ENCODE results near the gene RELB.

Gene RELB

GRCh38 chr19:45027371-45027770 lies 26.1 kb downstream of the RELB start:
- no peak for DNase-seq

DNA sequence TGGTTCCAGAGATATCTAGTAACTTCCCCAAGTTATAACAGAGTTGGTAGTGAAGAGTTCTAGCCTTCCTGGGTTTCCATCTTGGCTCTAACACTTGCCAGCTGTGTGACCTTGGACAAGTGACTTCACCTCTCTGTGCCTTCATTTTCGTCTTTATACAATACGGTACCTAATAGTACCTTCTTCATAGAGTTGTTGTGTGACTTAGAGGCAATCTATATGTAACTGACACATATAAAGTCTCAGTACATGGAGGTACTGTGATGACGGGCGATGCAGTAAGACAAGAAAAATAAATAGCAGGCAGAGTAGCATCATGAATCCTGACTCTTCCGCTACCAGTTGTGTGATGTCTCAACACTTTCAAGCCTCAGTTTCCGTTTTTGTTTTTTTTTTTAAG lies 29.6 kb downstream of the RELB start:
- no peak for DNase-seq

DNA sequence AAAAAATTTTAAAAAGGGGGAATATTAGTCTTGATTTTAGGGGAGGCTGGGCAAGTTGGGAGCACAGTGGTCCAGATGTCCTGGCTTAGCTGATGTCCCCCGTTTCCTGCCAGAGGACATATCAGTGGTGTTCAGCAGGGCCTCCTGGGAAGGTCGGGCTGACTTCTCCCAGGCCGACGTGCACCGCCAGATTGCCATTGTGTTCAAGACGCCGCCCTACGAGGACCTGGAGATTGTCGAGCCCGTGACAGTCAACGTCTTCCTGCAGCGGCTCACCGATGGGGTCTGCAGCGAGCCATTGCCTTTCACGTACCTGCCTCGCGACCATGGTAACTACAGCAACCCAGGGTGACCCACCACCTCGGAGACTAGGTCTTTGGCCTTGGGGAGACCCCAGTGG lies 31.2 kb downstream of the RELB start:
- no peak for DNase-seq

DNA sequence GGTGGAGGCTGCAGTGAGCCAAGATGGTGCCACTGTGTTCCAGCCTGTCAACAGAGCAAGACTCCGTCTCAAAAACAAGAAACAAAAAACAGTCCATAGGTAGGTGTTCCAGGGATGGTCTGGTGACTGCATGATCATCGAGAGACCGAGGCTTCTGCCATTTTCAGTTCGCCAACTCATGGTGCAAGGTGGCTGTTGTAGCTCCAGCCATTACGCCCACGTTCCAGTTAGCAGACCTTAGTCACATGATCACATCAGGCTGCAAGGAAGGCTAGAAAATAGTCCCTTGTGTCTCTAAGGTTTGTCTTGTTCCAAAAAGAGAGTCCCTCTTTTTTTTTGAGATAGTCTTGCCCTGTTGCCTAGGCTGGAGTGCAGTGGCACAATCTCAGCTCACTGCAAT lies 34.5 kb downstream of the RELB start:
- no peak for DNase-seq

- DNase-seq: no peak
Observed at GRCh38 chr19:45037393-45038169, 36.3 kb downstream of the RELB start.

DNA sequence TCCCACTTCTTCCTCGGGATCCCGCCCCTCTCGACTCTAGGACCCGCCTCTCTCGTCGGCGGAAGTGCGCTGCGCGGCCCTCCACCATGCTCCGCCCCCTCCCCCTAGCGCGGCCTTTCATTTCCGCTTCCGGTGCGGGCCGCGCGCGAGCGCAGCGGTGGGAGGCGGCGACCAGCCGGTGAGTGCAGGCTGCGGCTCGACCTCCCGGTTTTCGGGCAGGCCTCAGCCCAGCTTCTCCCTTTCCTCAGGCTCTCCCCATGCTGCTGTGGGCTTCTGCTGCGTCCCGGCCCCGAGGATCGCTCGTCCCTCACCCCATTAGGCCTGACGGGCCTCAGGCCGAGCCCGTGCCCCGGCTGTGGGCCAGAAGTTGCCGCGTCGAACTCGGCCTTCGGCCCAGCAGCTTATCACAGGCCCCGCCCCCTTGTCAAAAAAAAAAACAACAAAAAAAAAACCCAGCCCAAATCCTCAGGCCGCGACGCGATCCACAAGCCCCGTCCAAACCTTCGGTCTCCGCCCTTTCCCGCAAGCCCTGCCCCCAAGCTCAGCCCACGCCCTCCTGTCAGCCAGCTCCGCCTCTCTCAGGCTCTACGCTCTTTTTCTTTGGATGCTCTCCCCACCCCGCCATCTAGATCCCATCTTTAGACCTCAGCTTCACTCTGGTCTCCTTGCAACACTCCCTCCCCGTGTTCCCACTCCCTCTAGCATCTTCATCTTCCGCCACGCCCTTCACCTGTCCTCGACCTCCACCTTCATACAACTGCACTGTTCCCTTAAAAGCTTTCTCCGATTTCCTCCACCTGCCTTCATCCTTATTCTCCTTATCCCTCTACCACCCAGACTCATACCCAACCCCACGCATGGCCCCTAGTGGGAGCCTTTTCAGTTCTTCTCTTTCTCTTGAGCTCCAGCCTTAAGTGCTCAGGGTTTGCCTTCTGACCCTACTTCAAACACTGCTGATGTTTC lies 37.9 kb downstream of the RELB start, which contains the start of gene CLASRP:
CLASRP (plus strand) TSS at position 115 of the 963 bp plus-strand sequence. CDS start 1,168 bp downstream, outside the sequence.
- DNase-seq: peak; percentile 82 to 88

- DNase-seq: no peak
Observed at GRCh38 chr19:45040059-45040771, 39.0 kb downstream of the RELB start.

GRCh38 chr19:45041125-45041524 lies 39.9 kb downstream of the RELB start:
- DNase-seq: no peak

DNA sequence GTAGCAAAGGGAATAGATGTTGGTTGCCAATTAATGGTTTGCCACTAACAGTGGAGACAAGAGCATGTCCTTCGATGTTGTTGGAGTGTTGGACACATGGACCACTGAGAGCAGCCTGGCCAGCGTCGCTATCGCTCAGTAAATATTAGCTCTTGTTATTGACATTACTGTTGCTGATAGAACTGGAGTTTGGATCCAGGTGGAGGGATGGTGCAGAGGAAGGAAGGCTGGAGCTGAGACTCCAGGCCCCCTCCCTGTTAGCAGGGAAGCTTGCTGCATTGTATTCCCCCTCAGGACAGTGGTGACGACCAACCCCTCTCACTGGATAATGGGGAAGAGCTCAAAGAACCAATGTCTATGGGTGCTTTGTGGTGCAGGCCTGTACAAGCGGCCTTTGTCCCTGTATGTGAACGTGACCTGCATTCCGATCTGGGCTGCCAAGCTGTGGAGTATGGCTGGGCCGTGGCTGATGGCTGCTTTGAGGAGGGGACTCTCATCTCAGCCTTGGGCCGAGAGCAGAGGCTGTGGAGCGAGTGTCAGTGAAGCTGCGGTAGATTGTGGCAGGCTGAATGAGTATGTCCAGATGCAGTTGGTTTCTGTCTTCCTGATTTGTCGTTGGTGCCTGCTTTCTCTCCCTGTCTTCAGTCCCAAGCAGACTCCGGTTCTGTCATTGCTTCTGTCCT lies 44.5 kb downstream of the RELB start:
- DNase-seq: no peak

DNA sequence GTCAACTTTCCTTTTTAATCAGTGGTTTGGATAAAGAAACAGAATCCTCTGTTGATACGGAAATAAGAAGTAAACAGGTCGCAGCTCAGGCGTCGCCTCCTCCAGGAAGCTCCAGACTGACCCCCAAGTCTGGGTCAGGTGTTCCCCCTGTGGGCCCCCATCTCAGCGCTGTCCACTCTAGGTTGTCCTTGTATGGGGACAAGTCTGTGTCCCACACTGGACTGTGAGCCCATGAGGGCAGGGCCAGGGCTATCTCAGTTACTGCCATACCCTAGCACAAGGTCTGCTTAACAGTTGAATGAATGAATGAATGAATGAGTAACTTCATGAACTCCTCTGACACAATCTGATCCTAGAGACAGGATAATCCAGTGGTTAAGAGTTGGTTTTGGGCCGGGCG lies 45.1 kb downstream of the RELB start:
- DNase-seq: no peak

DNA sequence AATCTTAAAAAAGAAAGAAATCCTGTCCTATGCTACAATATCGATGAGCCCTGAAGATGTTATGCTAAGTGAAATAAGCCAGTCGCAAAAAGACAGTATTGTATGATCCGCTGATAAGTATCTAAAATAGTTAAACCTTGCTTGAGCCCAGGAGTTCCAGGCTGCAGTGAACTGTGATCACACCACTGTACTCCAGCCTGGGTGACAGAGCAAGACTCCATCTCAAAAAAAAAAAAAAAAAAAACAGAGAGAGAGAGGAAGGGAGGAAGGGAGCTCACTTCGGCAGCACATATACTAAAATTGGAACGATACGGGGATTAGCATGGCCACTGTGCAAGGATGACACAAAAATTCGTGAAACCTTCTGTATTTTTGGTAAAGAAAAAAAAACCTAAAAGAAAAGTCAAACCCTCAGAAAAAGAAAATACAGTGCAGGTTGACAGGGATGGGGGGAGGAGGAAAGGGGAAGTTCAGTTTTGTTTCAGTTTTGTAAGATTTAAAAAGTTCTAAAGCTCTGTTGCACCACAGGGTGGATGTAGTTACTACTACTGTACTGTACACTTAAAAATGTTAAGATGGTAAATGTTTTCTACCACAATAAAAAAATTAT lies 46.0 kb downstream of the RELB start:
- no peak for DNase-seq

- DNase-seq: no peak
Observed at GRCh38 chr19:45049073-45049736, 47.9 kb downstream of the RELB start.

- no peak for DNase-seq
Observed at GRCh38 chr19:45050036-45050435, 48.8 kb downstream of the RELB start.

GRCh38 chr19:45051929-45052579 lies 50.8 kb downstream of the RELB start:
- no peak for DNase-seq

- no peak for DNase-seq
Observed at GRCh38 chr19:45056831-45057230, 55.6 kb downstream of the RELB start.

DNA sequence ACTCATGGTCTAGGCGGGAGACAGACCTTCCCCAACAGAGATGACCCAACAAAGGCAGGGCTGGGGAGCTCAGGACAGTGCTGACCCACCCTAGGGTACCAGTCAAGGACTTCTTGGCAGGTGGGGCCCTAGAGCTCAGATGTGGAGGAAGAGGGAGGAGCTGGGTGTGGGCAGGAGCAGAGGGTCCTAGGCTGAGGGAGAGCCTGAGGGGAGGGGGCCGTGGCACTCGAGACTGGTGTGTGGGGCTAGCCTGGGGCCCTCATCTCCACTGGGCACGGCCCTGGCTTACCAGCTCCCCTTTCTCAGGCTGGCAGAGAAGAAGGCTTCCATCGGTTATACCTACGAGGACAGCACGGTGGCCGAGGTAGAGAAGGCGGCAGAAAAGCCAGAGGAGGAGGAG lies 56.2 kb downstream of the RELB start:
- DNase-seq: no peak

DNA sequence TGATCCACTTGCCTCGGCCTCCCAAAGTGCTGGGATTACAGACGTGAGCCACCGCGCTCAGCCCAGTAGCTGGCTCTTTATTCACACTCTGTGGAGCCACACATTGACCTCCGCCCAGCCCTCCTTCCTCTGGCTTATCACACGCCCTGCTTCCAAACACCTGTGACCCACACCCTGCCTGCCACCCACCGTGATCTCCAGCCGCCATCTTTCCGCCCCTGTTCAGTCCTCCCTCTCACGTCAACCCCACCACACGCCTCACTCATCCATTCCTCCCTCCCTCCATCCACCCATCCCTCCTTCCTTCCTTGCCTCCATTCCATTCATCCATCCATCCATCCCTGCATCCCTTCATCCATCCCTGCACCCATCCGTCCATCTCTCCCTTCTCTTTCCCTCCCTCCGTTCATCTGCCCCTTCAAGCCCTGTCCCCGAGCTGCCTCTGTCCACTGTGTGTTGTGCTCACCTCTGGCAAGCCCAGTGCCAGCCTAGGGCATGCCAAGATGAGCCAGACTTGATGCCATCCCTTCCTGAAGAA lies 57.4 kb downstream of the RELB start:
- DNase-seq: no peak

- DNase-seq: peak; percentile 72 to 77
Observed at GRCh38 chr19:45059258-45059965, 58.1 kb downstream of the RELB start.

DNA sequence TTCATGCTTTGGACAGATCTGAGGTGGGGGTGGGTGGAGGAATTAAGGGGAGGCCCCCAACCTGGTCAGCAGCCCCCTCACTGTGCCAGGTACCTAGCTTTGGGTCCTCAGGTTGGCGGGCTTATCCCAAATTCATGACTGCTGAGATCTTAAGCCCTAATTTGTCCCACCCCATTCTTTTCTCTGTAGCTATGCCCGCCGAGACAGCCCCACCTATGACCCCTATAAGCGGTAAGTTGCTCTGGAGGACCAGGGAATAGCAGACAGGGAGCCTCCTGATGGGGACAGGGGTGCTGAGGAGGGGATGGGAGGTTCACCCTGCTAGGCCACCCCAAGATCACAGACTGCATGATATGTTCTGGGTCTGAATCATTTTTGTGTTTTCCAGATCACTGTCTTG lies 60.7 kb downstream of the RELB start:
- DNase-seq: no peak
